Mucosa of descending colon (tissue), 3 donors: ENCODE data around the gene UCHL5. TPM values are rescaled to one million over a fixed set of nuclear protein-coding genes. Genes with fewer than 3 reads are reported as not detected.

Experiments used
- ATAC-seq: fragments of 200-7000 bp; cut with Tn5 transposase; one replicate; pipeline ENCODE4 v1.9.1; 2020; ENCODE audit warnings: mild to moderate bottlenecking, moderate library complexity
- DNase-seq, 3 donors: peaks; one replicate each; pipeline ENCODE4 v3.0.0-alpha.2; 2020
- H3K36me3 ChIP-seq: fragments of 200-600 bp; one replicate; pipeline ENCODE4 v1.8.0; 2021; ENCODE audit warnings: low read depth, mild to moderate bottlenecking
- H3K4me1 ChIP-seq: fragments of 200-600 bp; one replicate; pipeline ENCODE4 v1.8.0; 2021; ENCODE audit warnings: low read depth, mild to moderate bottlenecking
- H3K4me3 ChIP-seq: fragments of 200-600 bp; one replicate; pipeline ENCODE4 v1.8.0; 2021; ENCODE audit warnings: mild to moderate bottlenecking
- H3K9me3 ChIP-seq: fragments of 200-600 bp; one replicate; pipeline ENCODE4 v1.8.0; 2021; ENCODE audit warnings: mild to moderate bottlenecking
- intact Hi-C, 2 donors: fragments of 100-400 bp; cut with DNase I in 1 of 2; cut with micrococcal nuclease in 1 of 2; formaldehyde crosslinking; loops; one replicate each; pipeline versions ENCODE4 v1.11.0 to v1.11.1; 2022; cut with DNase I, micrococcal nuclease
- total RNA-seq, 3 donors: library from RNA; stranded (reverse); fragmentation: NEBNext Ultra II Directional in 2 of 3; extraction: Animal tissue kit (Norgen Biotek cat#: 25700) in 2 of 3; gene quantifications; one replicate each; pipeline versions ENCODE4 v1.2.1 to v1.2.4, GENCODE V29; 2021 to 2023
- TF ChIP-seq, protein P1 (sequence below): fragments of 200-600 bp; IDR thresholded peaks from one replicate; pipeline ENCODE4 v1.8.0; 2022; ENCODE audit warnings: antibody characterized with exemption, mild to moderate bottlenecking
- donor health status: DM: no; HTN: no; CAD: no; lungs with moderate emphysema.
- donor health status: DM: no; HTN: no; CAD: no.
- donor health status: DM: no; HTN: yes; CAD: no.

The UCHL5 gene
- total RNA-seq, 3 donors from 2014 or later = 28.7 to 32.7 (median 29.1) TPM

- H3K9me3 ChIP-seq = no peaks in the 10 kb centered on the region
- TF ChIP-seq, protein P1, sequence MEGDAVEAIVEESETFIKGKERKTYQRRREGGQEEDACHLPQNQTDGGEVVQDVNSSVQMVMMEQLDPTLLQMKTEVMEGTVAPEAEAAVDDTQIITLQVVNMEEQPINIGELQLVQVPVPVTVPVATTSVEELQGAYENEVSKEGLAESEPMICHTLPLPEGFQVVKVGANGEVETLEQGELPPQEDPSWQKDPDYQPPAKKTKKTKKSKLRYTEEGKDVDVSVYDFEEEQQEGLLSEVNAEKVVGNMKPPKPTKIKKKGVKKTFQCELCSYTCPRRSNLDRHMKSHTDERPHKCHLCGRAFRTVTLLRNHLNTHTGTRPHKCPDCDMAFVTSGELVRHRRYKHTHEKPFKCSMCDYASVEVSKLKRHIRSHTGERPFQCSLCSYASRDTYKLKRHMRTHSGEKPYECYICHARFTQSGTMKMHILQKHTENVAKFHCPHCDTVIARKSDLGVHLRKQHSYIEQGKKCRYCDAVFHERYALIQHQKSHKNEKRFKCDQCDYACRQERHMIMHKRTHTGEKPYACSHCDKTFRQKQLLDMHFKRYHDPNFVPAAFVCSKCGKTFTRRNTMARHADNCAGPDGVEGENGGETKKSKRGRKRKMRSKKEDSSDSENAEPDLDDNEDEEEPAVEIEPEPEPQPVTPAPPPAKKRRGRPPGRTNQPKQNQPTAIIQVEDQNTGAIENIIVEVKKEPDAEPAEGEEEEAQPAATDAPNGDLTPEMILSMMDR = no peak
- peak overlapping the region; percentile 77 for H3K4me3 ChIP-seq
- peak; percentile 53 to 71 (median 68) for DNase-seq
- H3K36me3 ChIP-seq = no peaks in the 10 kb centered on the region
- H3K4me1 ChIP-seq = peaks cover 11% of the 10 kb centered on the region
- intact Hi-C loops = loop anchor here in 1 of 2 donors (5.0 kb wide), 1 partner anchor 42 kb away; no protein-coding TSS in a partner anchor
- peak; percentile 69 for ATAC-seq
Measured at GRCh38 chr1:193104502-193104906, 45.3 kb upstream of the UCHL5 start.

DNA sequence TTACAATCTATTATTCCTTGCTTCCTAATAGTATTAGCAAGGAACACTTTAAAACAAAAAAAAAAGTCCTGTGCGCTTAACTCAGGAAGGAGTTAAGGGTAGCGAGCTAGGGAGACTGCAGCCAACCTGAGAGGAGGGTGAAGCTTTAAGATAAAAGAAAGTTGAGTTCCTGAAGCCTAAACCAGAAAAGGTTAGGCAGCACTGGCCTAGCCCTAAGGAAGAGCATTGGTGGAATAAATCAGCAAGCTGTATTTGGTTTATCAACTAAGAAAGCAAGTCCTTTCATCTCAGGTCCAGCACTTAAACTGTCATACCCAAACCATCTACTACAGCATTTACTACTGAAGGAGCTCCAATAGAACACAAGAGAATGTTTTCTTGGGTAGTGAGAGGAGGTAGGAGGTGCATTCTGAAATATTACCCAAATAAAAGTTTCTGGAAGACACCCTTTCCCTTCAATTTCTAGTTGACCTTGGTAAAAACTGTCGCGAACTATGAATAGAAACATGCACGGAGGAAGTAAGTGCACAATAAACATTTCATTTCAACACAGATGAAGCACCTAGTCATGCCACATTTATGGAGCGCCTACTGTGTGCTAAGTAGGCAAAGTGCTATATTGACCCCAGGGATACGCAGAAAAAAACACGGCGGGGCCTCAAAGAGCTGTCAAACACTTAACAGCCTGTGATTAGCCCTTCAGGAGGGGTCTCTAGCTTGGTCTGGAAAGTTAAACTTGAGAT, 44.8 kb upstream of the UCHL5 start:
- intact Hi-C loops = loop anchor here in 1 of 2 donors (5.0 kb wide), 1 partner anchor 42 kb away; no protein-coding TSS in a partner anchor
- TF ChIP-seq, protein P1 = no peak
- DNase-seq (no peak), ATAC-seq (no peak)
- Histone ChIP-seq H3K9me3 (no peaks in the 10 kb centered on the region), H3K4me1 (peaks cover 11% of the 10 kb centered on the region), H3K36me3 (no peaks in the 10 kb centered on the region), H3K4me3 (peak overlapping the region; percentile 77)

DNA sequence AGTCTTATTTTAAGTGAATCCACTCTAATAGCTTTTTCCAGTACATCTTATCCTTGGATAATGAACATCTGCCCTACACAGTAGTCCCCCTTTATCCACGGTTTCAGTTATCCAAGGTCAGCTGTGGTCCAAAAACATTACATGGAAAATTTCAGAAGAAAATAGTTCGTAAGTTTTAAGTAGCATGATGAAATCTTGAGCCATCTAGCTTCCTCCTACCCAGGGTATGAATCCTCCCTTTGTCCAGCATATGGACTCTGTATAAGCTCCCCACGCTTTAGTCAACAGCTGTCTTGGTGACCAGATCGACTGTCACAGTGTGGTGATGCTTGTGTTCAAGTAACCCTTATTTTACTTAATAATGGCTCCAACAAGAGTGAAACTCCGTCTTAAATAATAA, 43.5 kb upstream of the UCHL5 start:
- TF ChIP-seq, protein P1 = no peak
- Histone ChIP-seq H3K4me3 (no peak overlapping the region), H3K9me3 (no peaks in the 10 kb centered on the region), H3K4me1 (peaks cover 11% of the 10 kb centered on the region), H3K36me3 (no peaks in the 10 kb centered on the region)
- ATAC-seq = no peak
- intact Hi-C loops = loop anchor here in 1 of 2 donors (5.0 kb wide), 1 partner anchor 40 kb away; no protein-coding TSS in a partner anchor
- no peak for DNase-seq

DNA sequence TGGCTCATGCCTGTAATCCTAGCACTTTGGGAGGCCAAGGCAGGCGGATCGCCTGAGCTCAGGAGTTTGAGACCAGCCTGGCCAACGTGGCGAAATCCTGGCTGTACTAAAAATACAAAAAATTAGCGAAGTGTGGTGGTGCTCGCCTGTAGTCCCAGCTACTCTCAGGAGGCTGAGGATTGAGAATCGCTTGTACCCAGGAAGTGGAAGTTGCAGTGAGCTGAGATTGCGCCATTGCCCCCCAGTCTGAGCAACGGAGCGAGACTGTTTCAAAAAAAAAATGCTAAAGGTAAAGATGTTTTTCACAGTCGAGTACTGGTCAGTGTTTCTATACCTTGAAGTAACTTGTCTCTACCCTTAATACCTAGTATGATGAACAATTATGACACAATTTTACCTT, 35.0 kb upstream of the UCHL5 start:
- TF ChIP-seq, protein P1 = no peak
- H3K4me3 ChIP-seq = no peak overlapping the region
- no peak for ATAC-seq
- no peaks in the 10 kb centered on the region for H3K36me3 ChIP-seq
- DNase-seq = no peak
- no peaks in the 10 kb centered on the region for H3K9me3 ChIP-seq
- H3K4me1 ChIP-seq = no peaks in the 10 kb centered on the region
- intact Hi-C loops = no loop called here

DNA sequence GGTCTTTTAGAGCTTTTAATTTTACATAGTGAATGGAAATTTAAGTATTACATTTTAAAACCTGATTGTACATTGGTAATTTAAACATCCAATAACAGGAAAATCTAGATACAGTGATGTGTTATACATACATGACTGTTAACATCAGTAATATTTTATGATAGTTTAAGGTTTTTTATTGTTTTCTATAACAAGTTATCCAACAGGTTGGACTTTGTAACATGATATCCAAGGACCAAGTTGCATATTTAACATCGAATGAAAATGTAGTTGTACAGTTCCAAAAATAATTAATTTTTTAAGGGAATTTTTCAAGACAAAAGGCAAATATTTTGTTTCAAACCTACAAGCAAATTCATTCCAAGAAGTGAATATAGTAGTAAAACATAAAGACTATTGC, 31.7 kb upstream of the UCHL5 start:
- H3K4me1 ChIP-seq = no peaks in the 10 kb centered on the region
- ATAC-seq = no peak
- intact Hi-C loops = no loop called here
- no peaks in the 10 kb centered on the region for H3K36me3 ChIP-seq
- TF ChIP-seq, protein P1 = no peak
- no peaks in the 10 kb centered on the region for H3K9me3 ChIP-seq
- no peak overlapping the region for H3K4me3 ChIP-seq
- no peak for DNase-seq
